Hematopoietic multipotent progenitor cell treated with erythropoietin and hydrocortisone succinate and interleukin-3 and kit ligand, for 4 days (in vitro differentiated cells): ENCODE data around the gene DET1.
"Not testable (repeated sequence)": the region's sequence is repeated elsewhere in the genome, so short reads cannot be mapped to it uniquely, and the experiment has no call there.

Experiments used
- DNase-seq: peaks from one replicate; pipeline ENCODE4 v3.0.0-alpha.2; 2015

DET1 gene

GRCh38 chr15:88546248-88547129, at the start of gene DET1:
DET1 (minus strand) TSS chr15:88546681; CDS start chr15:88531705, 14,976 bp downstream.
- peak; percentile 99 for DNase-seq

- DNase-seq = no peak
Observed at GRCh38 chr15:88591384-88591783, 44.9 kb upstream of the DET1 start.

- no peak for DNase-seq
Observed at GRCh38 chr15:88590759-88591158, 44.3 kb upstream of the DET1 start.

- DNase-seq = no peak
Observed at GRCh38 chr15:88586401-88587162, 40.1 kb upstream of the DET1 start.

GRCh38 chr15:88580532-88580931, 34.1 kb upstream of the DET1 start:
- no peak for DNase-seq

GRCh38 chr15:88579322-88579721, 32.8 kb upstream of the DET1 start:
- no peak for DNase-seq

GRCh38 chr15:88574655-88575054, 28.2 kb upstream of the DET1 start:
- no peak for DNase-seq

GRCh38 chr15:88574077-88574476, 27.6 kb upstream of the DET1 start:
- no peak for DNase-seq

- DNase-seq = no peak
Observed at GRCh38 chr15:88571852-88572259, 25.4 kb upstream of the DET1 start.

- DNase-seq = no peak
Observed at GRCh38 chr15:88571153-88571851, 24.8 kb upstream of the DET1 start.

- DNase-seq = no peak
Observed at GRCh38 chr15:88568589-88568988, 22.1 kb upstream of the DET1 start.

- no peak for DNase-seq
Observed at GRCh38 chr15:88564741-88565140, 18.3 kb upstream of the DET1 start.

GRCh38 chr15:88563638-88564037, 17.2 kb upstream of the DET1 start:
- DNase-seq = no peak

GRCh38 chr15:88559565-88559964, 13.1 kb upstream of the DET1 start:
- DNase-seq = not testable (repeated sequence)

- not testable (repeated sequence) for DNase-seq
Observed at GRCh38 chr15:88558026-88558425, 11.5 kb upstream of the DET1 start.

- DNase-seq = not testable (repeated sequence)
Observed at GRCh38 chr15:88548009-88548408, 1.5 kb upstream of the DET1 start.

- not testable (repeated sequence) for DNase-seq
Observed at GRCh38 chr15:88545578-88546247, 768 bp downstream of the DET1 start.

GRCh38 chr15:88543065-88543776, 3.3 kb downstream of the DET1 start:
- DNase-seq = peak; percentile 36

GRCh38 chr15:88542342-88542733, 4.1 kb downstream of the DET1 start:
- no peak for DNase-seq

GRCh38 chr15:88541709-88542341, 4.7 kb downstream of the DET1 start:
- DNase-seq = no peak

GRCh38 chr15:88541111-88541510, 5.4 kb downstream of the DET1 start:
- not testable (repeated sequence) for DNase-seq

- not testable (repeated sequence) for DNase-seq
Observed at GRCh38 chr15:88540350-88540749, 6.1 kb downstream of the DET1 start.
